Heart left ventricle (tissue), 16 donors: ENCODE data around the gene ENDOU. TPM values are rescaled to one million over a fixed set of nuclear protein-coding genes. Genes with fewer than 3 reads are reported as not detected.

Experiments
- ATAC-seq, 4 donors: fragments of 200-7000 bp; cut with Tn5 transposase; one replicate each; pipeline ENCODE4 v1.9.1; 2020 to 2022; ENCODE audit warnings: moderate library complexity in 4 of 4, mild to moderate bottlenecking in 3 of 4, moderate number of reproducible peaks in 1 of 4
- DNase-seq, 5 donors: peaks; one replicate each; pipeline ENCODE4 v3.0.0-alpha.2; 2020
- H3K27ac ChIP-seq, 12 donors: fragments of 200-600 bp; sonication (generic) in 4 of 12; one replicate each; pipeline versions ENCODE4 v1.5.0 to v1.8.0; 2016 to 2022; ENCODE audit warnings: mild to moderate bottlenecking in 2 of 12
- H3K27me3 ChIP-seq, 9 donors: fragments of 200-600 bp; sonication (generic) in 2 of 9; one replicate each; pipeline versions ENCODE4 v1.5.1 to v1.8.0; 2016 to 2022; ENCODE audit warnings: mild to moderate bottlenecking in 3 of 9
- H3K36me3 ChIP-seq, 9 donors: fragments of 200-600 bp; sonication (generic) in 2 of 9; one replicate each; pipeline versions ENCODE4 v1.5.0 to v1.8.0; 2018 to 2022; ENCODE audit warnings: mild to moderate bottlenecking in 2 of 9
- H3K4me1 ChIP-seq, 12 donors: fragments of 200-600 bp; sonication (generic) in 4 of 12; one replicate each; pipeline versions ENCODE4 v1.5.0 to v1.8.0; 2016 to 2022; ENCODE audit warnings: mild to moderate bottlenecking in 3 of 12
- H3K4me3 ChIP-seq, 12 donors: fragments of 200-600 bp; sonication (generic) in 4 of 12; one replicate each; pipeline versions ENCODE4 v1.5.0 to v1.8.0; 2017 to 2022; ENCODE audit warnings: mild to moderate bottlenecking in 9 of 12, moderate library complexity in 4 of 12
- H3K9me3 ChIP-seq, 12 donors: fragments of 200-600 bp; sonication (generic) in 4 of 12; one replicate each; pipeline versions ENCODE4 v1.5.0 to v1.8.0; 2016 to 2022; ENCODE audit warnings: mild to moderate bottlenecking in 1 of 12
- CTCF ChIP-seq, 12 donors: fragments of 200-600 bp; sonication (generic) in 4 of 12; IDR thresholded peaks; one replicate each; pipeline versions ENCODE4 v1.5.0 to v1.8.0; 2018 to 2022; ENCODE audit warnings: antibody characterized with exemption in 12 of 12, mild to moderate bottlenecking in 5 of 12
- POLR2A ChIP-seq, 2 donors: fragments of 450-650 bp; IDR thresholded peaks; one replicate each; pipeline ENCODE4 v1.6.1; 2017; ENCODE audit warnings: antibody characterized with exemption in 2 of 2, mild to moderate bottlenecking in 2 of 2, moderate library complexity in 2 of 2
- WGBS, 4 donors: extraction: QIAGEN DNeasy Blood & Tissue Kit in 2 of 4; methylation state at CpG; one replicate each; pipeline versions ENCODE4 v1.1.5 to v1.1.7; 2013 to 2018; 5-methylcytosine and 5-hydroxymethylcytosine counted together
- intact Hi-C, 10 donors: fragments of 100-400 bp; cut with DNase I; formaldehyde crosslinking; loops; one replicate each; pipeline versions ENCODE4 v1.11.1 to v1.14.2; 2022
- polyA plus RNA-seq, 2 donors: library from polyadenylated mRNA; stranded (reverse); fragments of 200-250 nt; gene quantifications; one replicate each; pipeline ENCODE4 v1.2.3, GENCODE V29; 2013
- total RNA-seq, 9 donors: library from RNA; depleted of rRNA in 2 of 9; stranded (reverse); fragments of >200 nt in 2 of 9; fragmentation: NEBNext Ultra II Directional in 3 of 9; extraction: Animal tissue kit (Norgen Biotek cat#: 25700) in 3 of 9; gene quantifications; one replicate each; pipeline versions ENCODE4 v1.1.0 to v1.2.4, GENCODE V29; 2016 to 2023
- donor health status: ischemic (EF 13 %, LVEDD 7.1; RV severe dilation, severe dysfunction).
- donor health status: healthy with polysubstance abuse.
- donor health status: DM: no; HTN: yes; CAD: no.
- donor health status: DM: no; HTN: no; CAD: no.
- donor health status: ischemic (EF 25% LVEDD 6.9; RV normal size, moderate dysfunction).
- donor health status: ischemic (EF 25% LVEDD 5.7; RV mildly dilated, moderate dysfunction).
- donor health status: healthy.
- donor health status: DM: yes; HTN: yes; CAD: no.
- donor health status: ischemic (EF 35%, LVEDD 5.7; RV mildly dilated, moderate dysfunction).
- donor health status: nonischemic (EF 11% LVEDD 7.7; RV severe dilation, severe dysfunction).
- donor health status: DM: yes; HTN: yes; CAD: no.
- donor health status: PGD.
- donor health status: ischemic (EF 29% LVEDD 5.4; RV normal size, mild dysfunction).
- donor health status: nonischemic (EF 23%, LVEDD 6.1; RV moderate dilation, normal function).

ENDOU gene
- total and polyA plus RNA-seq, 11 donors: 0.08 to 2.5 (median 0.27) TPM; not detected in 4

- ATAC-seq (no peak), DNase-seq (no peak)
- H3K36me3 ChIP-seq: no peaks in the 10 kb centered on the region
- TF ChIP-seq CTCF (IDR thresholded peaks at IDR 0.05) (no peak), POLR2A (IDR thresholded peaks at IDR 0.05) (no peak)
- no peak overlapping the region for H3K27ac ChIP-seq
- 83 to 93% (median 93%) methylated on average over 3 of the region's 3 CpGs for WGBS, 4 donors
- intact Hi-C loops: loop anchor here in 2 of 10 donors (5.0 to 10.0 kb wide), 2 partner anchors 65 to 118 kb away; no protein-coding TSS in a partner anchor
- H3K4me3 ChIP-seq: no peak overlapping the region
- H3K9me3 ChIP-seq: no peaks in the 10 kb centered on the region
- peaks cover 3 to 55% (median 27%) of the 10 kb centered on the region in 12 donors for H3K4me1 ChIP-seq
- H3K27me3 ChIP-seq: no peaks in the 10 kb centered on the region
These were observed 44.9 kb upstream of the ENDOU start for GRCh38 chr12:47770086-47770726.

GRCh38 chr12:47769234-47770085, 44.2 kb upstream of the ENDOU start:
- WGBS, 4 donors: 84 to 92% (median 88%) methylated on average over 4 of the region's 4 CpGs
- DNase-seq (no peak), ATAC-seq (no peak)
- TF ChIP-seq POLR2A (IDR thresholded peaks at IDR 0.05): no peak
- TF ChIP-seq CTCF (IDR thresholded peaks at IDR 0.05): no peak
- Histone ChIP-seq H3K9me3 (no peaks in the 10 kb centered on the region), H3K27ac (no peak overlapping the region), H3K27me3 (no peaks in the 10 kb centered on the region), H3K4me3 (no peak overlapping the region), H3K36me3 (no peaks in the 10 kb centered on the region), H3K4me1 (peaks cover 3 to 50% (median 22%) of the 10 kb centered on the region in 12 donors)
- intact Hi-C loops: loop anchor here in 4 of 10 donors (5.0 to 10.0 kb wide), 3 partner anchors 52 to 117 kb away; no protein-coding TSS in a partner anchor

GRCh38 chr12:47768323-47768811, 43.1 kb upstream of the ENDOU start:
- 33 to 42% (median 40%) methylated on average over 2 of the region's 2 CpGs for WGBS, 4 donors
- intact Hi-C loops: loop anchor here in 2 of 10 donors (5.0 kb wide), 2 partner anchors 51 to 116 kb away; no protein-coding TSS in a partner anchor

More at GRCh38 chr12:47768323-47768811, 43.1 kb upstream of the ENDOU start:
- Histone ChIP-seq H3K27ac (no peak overlapping the region), H3K27me3 (no peaks in the 10 kb centered on the region), H3K4me1 (peaks cover 0 to 48% (median 16%) of the 10 kb centered on the region in 12 donors), H3K4me3 (no peak overlapping the region), H3K36me3 (no peaks in the 10 kb centered on the region), H3K9me3 (no peaks in the 10 kb centered on the region)
- DNase-seq (no peak), ATAC-seq (no peak)
- no peak for TF ChIP-seq POLR2A (IDR thresholded peaks at IDR 0.05)
- TF ChIP-seq CTCF (IDR thresholded peaks at IDR 0.05): no peak
